ENCODE measurements around the gene UST.

Gene UST

DNA sequence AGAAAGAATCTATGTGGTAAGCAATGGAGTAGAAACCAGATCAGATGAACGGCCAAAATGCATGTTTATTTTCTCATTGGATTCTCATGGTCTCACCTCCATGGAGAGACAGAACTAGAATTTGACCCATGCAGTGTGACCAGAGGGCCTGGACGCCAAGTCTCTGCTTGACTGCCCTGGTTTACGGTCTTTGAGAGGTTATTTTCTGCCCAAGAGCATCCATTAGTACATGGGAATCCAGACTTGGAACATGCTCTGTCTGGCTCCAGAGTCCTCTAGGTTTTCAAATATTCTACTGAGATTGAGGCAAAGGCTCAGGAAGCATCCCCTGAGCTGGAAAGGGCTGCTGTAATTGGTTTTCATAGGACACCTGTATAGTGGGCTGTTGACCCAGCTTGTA, 45.5 kb upstream of the UST start:
- ChIA-PET CTCF (interaction anchor here (0.9 to 3.7 kb wide), 3 partner anchors 63 to 141 kb away, joined by 3 to 23 read pairs (median 5); no protein-coding TSS in a partner anchor), POLR2A (interaction anchor here (1.5 kb wide), 1 partner anchor 23 kb away, joined by 3 read pairs; no protein-coding TSS in a partner anchor)
- TF ChIP-seq CTCF (IDR thresholded peaks at IDR 0.05; ENCODE audit: control extremely low read depth, extremely low read depth, low read depth, missing control alignments): no peak
- no peak for DNase-seq (ENCODE audit: extremely low spot score)

GRCh38 chr6:148703900-148704299, 42.9 kb upstream of the UST start:
- no peak for DNase-seq (ENCODE audit: extremely low spot score)
- CTCF ChIA-PET: interaction anchor here (1.4 to 2.9 kb wide), 4 partner anchors 9 to 144 kb away, joined by 3 to 11 read pairs (median 8); no protein-coding TSS in a partner anchor
- POLR2A ChIA-PET: no interaction called here
- no peak for TF ChIP-seq CTCF (IDR thresholded peaks at IDR 0.05; ENCODE audit: control extremely low read depth, extremely low read depth, low read depth, missing control alignments)

DNA sequence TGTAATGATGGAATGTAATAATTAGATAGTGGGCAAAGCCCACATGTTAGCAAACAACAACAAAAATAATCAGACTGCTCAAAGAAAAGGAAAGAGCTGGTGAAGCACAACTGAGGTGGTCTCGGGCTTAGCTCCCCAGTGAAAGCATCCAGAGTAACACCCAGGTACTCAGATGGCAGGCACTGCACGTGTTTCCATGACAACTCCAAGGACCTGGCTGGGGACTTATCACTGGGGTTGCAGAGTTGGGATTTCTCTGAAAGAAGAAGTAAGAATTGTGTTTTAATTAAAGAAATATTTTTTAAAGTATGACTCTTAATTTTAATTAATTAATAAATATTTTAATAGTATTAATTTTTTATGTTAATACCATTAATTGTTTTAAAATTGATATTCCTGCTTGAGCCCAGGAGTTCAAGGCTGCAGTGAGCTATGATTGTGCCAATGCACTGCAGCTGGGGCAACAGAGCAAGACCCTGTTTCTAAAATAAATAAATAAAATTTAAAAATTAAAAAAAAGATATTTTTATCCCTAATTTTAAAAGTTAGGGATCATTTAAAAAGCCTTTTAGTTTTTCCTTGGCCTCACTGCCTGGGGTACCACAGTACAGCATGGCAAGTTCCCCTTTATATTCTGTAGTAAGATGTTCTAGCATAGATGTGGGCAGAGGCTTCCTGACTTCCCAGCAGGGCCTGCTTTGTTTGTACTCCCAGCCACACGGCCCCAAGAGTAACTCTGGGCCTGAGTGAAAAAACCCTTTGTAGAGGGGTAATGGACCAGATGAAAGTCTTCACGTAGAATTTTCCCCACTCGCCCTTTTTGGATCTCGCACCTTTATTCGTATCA, 42.2 kb upstream of the UST start:
- no peak for DNase-seq (ENCODE audit: extremely low spot score)
- TF ChIP-seq CTCF (IDR thresholded peaks at IDR 0.05; ENCODE audit: control extremely low read depth, extremely low read depth, low read depth, missing control alignments): no peak
- CTCF ChIA-PET: interaction anchor here (1.4 to 2.9 kb wide), 3 partner anchors 10 to 13 kb away, joined by 3 to 11 read pairs (median 8); no protein-coding TSS in a partner anchor
- POLR2A ChIA-PET: no interaction called here

DNA sequence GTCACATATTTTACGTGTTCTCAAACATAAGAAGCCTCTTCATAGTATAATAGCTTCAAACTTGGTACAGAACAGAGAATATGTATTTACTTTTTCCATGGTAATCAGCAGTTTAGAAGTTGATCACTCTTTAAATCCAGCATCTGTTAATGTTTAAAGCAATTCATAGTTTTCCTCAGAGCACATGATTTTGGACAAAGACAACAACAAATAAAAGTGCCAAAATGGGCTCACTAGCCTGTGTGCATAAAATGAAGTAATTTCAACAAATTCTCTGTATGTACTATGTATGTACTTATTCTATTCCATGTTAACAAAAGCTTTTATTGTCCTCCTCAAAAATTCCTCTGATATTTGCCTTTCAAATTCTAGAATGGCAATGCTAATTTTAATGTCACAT, 38.1 kb upstream of the UST start:
- TF ChIP-seq CTCF (IDR thresholded peaks at IDR 0.05; ENCODE audit: control extremely low read depth, extremely low read depth, low read depth, missing control alignments): no peak
- CTCF ChIA-PET: interaction anchor here (1.0 to 2.3 kb wide), 4 partner anchors 10 to 28 kb away, joined by 3 to 8 read pairs (median 4); no protein-coding TSS in a partner anchor

GRCh38 chr6:148709577-148709976, 37.3 kb upstream of the UST start:
- CTCF ChIA-PET: interaction anchor here (1.3 kb wide), 1 partner anchor 9 kb away, joined by 3 read pairs; no protein-coding TSS in a partner anchor
- POLR2A ChIA-PET: no interaction called here
- no peak for DNase-seq (ENCODE audit: extremely low spot score)
- no peak for TF ChIP-seq CTCF (IDR thresholded peaks at IDR 0.05; ENCODE audit: control extremely low read depth, extremely low read depth, low read depth, missing control alignments)

More for the DNA sequence above, 38.1 kb upstream of the UST start:
- DNase-seq (ENCODE audit: extremely low spot score): no peak
- POLR2A ChIA-PET: no interaction called here

GRCh38 chr6:148711833-148712654, 34.8 kb upstream of the UST start:
- no peak for TF ChIP-seq CTCF (IDR thresholded peaks at IDR 0.05; ENCODE audit: control extremely low read depth, extremely low read depth, low read depth, missing control alignments)
- ChIA-PET POLR2A (no interaction called here), CTCF (no interaction called here)
- no peak for DNase-seq (ENCODE audit: extremely low spot score)

All from GM10248 (cell line).